Measurements from ENCODE around the gene FLRT3. TPM values are rescaled to one million over a fixed set of nuclear protein-coding genes. Genes with fewer than 3 reads are reported as not detected.

The FLRT3 gene
- total and polyA plus RNA-seq, 5 donors from 2014 or later = not detected

DNA sequence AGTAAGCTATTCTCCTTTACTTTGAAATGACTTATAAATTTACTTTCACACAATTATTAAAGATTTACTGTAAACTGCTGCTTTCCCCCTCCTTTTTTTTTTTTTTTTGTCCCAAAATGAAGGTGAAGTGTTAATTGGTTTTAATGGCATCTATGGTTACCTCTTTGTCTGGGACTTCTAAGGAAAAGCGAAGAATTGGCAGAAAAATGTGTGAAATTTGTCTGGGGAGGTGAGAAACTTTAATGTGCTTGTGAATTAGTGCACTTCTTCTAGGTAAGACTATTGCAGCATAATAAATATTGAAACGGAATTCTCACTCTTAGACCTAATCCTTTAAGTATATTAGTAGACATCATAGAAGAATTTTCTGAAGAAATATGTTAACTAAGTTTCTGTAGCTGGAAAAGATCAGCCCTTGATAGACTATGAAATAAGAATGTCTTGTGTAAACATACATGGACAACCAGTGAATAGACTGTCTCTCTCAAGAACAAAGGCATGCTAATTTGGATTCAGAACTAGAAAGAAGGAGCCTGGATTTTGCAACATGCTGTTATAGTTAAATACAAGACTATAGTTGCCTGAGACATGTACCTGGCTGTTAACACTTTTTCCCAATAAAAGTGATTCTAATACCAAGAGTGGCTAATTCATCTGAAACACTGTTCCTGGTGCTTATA, 23.9 kb downstream of the FLRT3 start:
- Histone ChIP-seq H3K9me3 (ENCODE audit: control insufficient read depth in 2 of 2, low read length in 2 of 2) (peaks cover 0 to 3% of the 10 kb centered on the region in 2 experiments), H3K4me3 (ENCODE audit: low read depth, low read length) (no peak overlapping the region), H3K4me1 (ENCODE audit: control insufficient read depth, insufficient read depth, low read length, poor library complexity, severe bottlenecking) (no peaks in the 10 kb centered on the region), H3K27ac (ENCODE audit: insufficient read depth, low read length, poor library complexity, severe bottlenecking) (no peak overlapping the region), H3K27me3 (ENCODE audit: control insufficient read depth, insufficient read depth, low read length) (no peaks in the 10 kb centered on the region), H3K36me3 (ENCODE audit: control insufficient read depth, insufficient read depth, low read length) (no peaks in the 10 kb centered on the region)
- ATAC-seq (ENCODE audit: low read depth in 2 of 2) = no peak
- Mint-ChIP-seq H3K27ac (no peak overlapping the region), H3K27me3 (no peaks in the 10 kb centered on the region), H3K36me3 (no peaks in the 10 kb centered on the region), H3K9me3 (peaks cover 0 to 12% (median 7%) of the 10 kb centered on the region in 7 donors), H3K4me1 (no peaks in the 10 kb centered on the region), H3K4me3 (no peak overlapping the region)
- DNase-seq = no peak

DNA sequence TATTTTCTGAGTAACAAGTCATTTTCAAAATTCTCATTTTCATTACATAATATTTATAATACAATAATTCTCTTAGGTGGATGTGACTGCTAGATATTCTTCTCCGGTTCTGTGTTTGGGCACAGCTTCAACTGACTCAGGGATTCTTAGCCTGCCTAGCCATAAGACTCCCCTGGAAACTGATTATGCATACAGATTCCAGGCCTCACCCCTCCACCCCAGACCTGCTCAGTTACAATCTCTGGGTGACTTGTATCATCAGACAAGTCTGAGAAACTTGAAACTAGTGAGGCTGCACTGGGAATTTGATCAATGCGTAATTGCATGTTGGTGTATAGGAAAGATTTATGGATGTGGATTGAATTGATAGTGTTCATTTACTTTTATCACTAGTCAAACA, 25.4 kb downstream of the FLRT3 start:
- H3K36me3 ChIP-seq (ENCODE audit: control insufficient read depth, insufficient read depth, low read length) = no peaks in the 10 kb centered on the region
- ATAC-seq (ENCODE audit: low read depth in 2 of 2) = no peak
- H3K4me1 Mint-ChIP-seq = no peaks in the 10 kb centered on the region
- no peaks in the 10 kb centered on the region for H3K4me1 ChIP-seq (ENCODE audit: control insufficient read depth, insufficient read depth, low read length, poor library complexity, severe bottlenecking)
- H3K9me3 Mint-ChIP-seq = peaks cover 0 to 7% (median 5%) of the 10 kb centered on the region in 7 donors
- H3K27ac ChIP-seq (ENCODE audit: insufficient read depth, low read length, poor library complexity, severe bottlenecking) = no peak overlapping the region
- H3K4me3 ChIP-seq (ENCODE audit: low read depth, low read length) = no peak overlapping the region
- no peaks in the 10 kb centered on the region for H3K27me3 ChIP-seq (ENCODE audit: control insufficient read depth, insufficient read depth, low read length)
- H3K27me3 Mint-ChIP-seq = no peaks in the 10 kb centered on the region
- DNase-seq = no peak
- H3K27ac Mint-ChIP-seq = no peak overlapping the region
- no peak overlapping the region for H3K4me3 Mint-ChIP-seq
- peaks cover 0 to 6% of the 10 kb centered on the region in 2 experiments for H3K9me3 ChIP-seq (ENCODE audit: control insufficient read depth in 2 of 2, low read length in 2 of 2)
- no peaks in the 10 kb centered on the region for H3K36me3 Mint-ChIP-seq

DNA sequence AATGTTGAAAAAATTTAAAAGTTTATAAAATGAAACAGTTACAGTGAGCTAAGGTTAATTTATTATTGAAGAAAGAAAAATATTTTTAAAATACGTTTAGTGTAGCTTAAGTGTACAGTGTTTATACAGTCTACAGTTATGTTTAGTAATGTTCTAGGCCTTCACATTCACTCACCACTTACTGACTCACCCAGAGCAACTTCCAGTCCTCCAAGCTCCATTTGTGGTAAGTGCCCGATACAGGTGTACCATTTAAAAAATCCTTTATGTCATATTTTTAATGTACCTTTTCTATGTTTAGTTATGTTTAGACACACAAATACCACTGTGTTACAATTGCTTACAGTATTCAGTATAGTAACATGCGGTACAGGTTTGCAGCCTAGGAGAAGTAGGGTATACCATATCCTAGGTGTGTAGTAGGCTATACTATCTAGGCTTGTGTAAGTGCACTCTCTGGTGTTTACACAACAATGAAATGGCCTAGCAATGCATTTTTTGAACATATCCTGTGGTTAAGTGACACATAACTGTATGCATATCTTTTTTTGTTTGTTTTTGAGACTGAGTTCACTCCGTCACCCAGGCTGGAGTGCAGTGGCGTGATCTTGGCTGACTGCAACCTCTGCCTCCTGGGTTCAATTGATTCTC, 26.3 kb downstream of the FLRT3 start:
- Mint-ChIP-seq H3K27me3 (no peaks in the 10 kb centered on the region), H3K9me3 (peaks cover 0 to 9% (median 3%) of the 10 kb centered on the region in 7 donors), H3K36me3 (no peaks in the 10 kb centered on the region), H3K4me3 (no peak overlapping the region), H3K27ac (no peak overlapping the region), H3K4me1 (no peaks in the 10 kb centered on the region)
- ATAC-seq (ENCODE audit: low read depth in 2 of 2) (no peak), DNase-seq (no peak)
- Histone ChIP-seq H3K27ac (ENCODE audit: insufficient read depth, low read length, poor library complexity, severe bottlenecking) (no peak overlapping the region), H3K4me3 (ENCODE audit: low read depth, low read length) (no peak overlapping the region), H3K36me3 (ENCODE audit: control insufficient read depth, insufficient read depth, low read length) (no peaks in the 10 kb centered on the region), H3K9me3 (ENCODE audit: control insufficient read depth in 2 of 2, low read length in 2 of 2) (peaks cover 0 to 6% of the 10 kb centered on the region in 2 experiments), H3K27me3 (ENCODE audit: control insufficient read depth, insufficient read depth, low read length) (no peaks in the 10 kb centered on the region), H3K4me1 (ENCODE audit: control insufficient read depth, insufficient read depth, low read length, poor library complexity, severe bottlenecking) (no peaks in the 10 kb centered on the region)

DNA sequence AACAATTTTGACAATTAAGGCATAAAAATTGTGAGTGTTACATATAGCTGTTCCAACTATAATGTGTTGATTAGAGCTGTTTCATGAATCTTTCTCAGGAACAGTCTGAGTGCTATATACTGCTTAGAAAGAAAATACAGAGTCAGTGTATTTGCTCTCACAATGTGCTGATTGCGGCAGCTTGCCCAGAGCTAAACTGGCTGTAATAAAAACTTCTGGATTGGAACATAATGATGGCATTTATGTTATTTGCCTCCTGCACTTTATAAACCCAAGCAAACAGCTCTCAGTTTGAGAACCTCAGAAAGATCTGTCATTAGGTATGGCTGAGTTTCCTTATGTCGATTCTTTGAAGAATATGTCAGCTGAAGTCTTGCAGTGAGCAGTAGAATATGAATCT, 29.5 kb downstream of the FLRT3 start:
- peaks cover 0 to 6% of the 10 kb centered on the region in 2 experiments for H3K9me3 ChIP-seq (ENCODE audit: control insufficient read depth in 2 of 2, low read length in 2 of 2)
- H3K36me3 ChIP-seq (ENCODE audit: control insufficient read depth, insufficient read depth, low read length) = no peaks in the 10 kb centered on the region
- Mint-ChIP-seq H3K4me1 (no peaks in the 10 kb centered on the region), H3K27ac (no peak overlapping the region), H3K36me3 (no peaks in the 10 kb centered on the region), H3K27me3 (no peaks in the 10 kb centered on the region), H3K4me3 (no peak overlapping the region), H3K9me3 (peaks cover 3 to 15% (median 10%) of the 10 kb centered on the region in 7 donors)
- ATAC-seq (ENCODE audit: low read depth in 2 of 2) = no peak
- H3K4me3 ChIP-seq (ENCODE audit: low read depth, low read length) = no peak overlapping the region
- H3K27ac ChIP-seq (ENCODE audit: insufficient read depth, low read length, poor library complexity, severe bottlenecking) = no peak overlapping the region
- DNase-seq = no peak
- H3K27me3 ChIP-seq (ENCODE audit: control insufficient read depth, insufficient read depth, low read length) = no peaks in the 10 kb centered on the region
- H3K4me1 ChIP-seq (ENCODE audit: control insufficient read depth, insufficient read depth, low read length, poor library complexity, severe bottlenecking) = no peaks in the 10 kb centered on the region

DNA sequence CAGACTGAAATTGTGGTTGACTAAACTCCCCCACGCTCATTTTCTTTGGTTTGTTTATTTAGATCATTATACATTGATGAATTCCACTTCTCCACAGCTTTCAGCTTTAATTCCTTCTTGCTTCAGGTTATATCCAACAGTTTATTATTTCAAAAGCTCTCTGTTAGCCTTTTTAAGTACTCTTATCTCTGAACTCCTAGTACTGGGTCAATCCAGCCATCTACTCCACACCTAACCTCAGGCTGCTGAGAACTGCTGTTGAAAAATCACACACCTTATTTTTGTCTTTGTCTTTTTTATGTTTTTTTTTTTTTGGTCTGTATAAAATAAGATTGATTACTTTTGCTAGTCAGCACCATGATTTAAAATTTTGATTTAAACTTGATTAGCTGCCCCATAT, 32.9 kb downstream of the FLRT3 start:
- DNase-seq (no peak), ATAC-seq (ENCODE audit: low read depth in 2 of 2) (no peak)
- H3K27ac ChIP-seq (ENCODE audit: insufficient read depth, low read length, poor library complexity, severe bottlenecking) = no peak overlapping the region
- no peaks in the 10 kb centered on the region for H3K27me3 Mint-ChIP-seq
- no peak overlapping the region for H3K4me3 Mint-ChIP-seq
- H3K27me3 ChIP-seq (ENCODE audit: control insufficient read depth, insufficient read depth, low read length) = no peaks in the 10 kb centered on the region
- peaks cover 5 to 19% (median 10%) of the 10 kb centered on the region in 7 donors for H3K9me3 Mint-ChIP-seq
- peaks cover 0 to 6% of the 10 kb centered on the region in 2 experiments for H3K9me3 ChIP-seq (ENCODE audit: control insufficient read depth in 2 of 2, low read length in 2 of 2)
- no peak overlapping the region for H3K27ac Mint-ChIP-seq
- H3K4me1 Mint-ChIP-seq = no peaks in the 10 kb centered on the region
- no peaks in the 10 kb centered on the region for H3K36me3 Mint-ChIP-seq
- H3K4me1 ChIP-seq (ENCODE audit: control insufficient read depth, insufficient read depth, low read length, poor library complexity, severe bottlenecking) = no peaks in the 10 kb centered on the region
- no peaks in the 10 kb centered on the region for H3K36me3 ChIP-seq (ENCODE audit: control insufficient read depth, insufficient read depth, low read length)
- H3K4me3 ChIP-seq (ENCODE audit: low read depth, low read length) = no peak overlapping the region

DNA sequence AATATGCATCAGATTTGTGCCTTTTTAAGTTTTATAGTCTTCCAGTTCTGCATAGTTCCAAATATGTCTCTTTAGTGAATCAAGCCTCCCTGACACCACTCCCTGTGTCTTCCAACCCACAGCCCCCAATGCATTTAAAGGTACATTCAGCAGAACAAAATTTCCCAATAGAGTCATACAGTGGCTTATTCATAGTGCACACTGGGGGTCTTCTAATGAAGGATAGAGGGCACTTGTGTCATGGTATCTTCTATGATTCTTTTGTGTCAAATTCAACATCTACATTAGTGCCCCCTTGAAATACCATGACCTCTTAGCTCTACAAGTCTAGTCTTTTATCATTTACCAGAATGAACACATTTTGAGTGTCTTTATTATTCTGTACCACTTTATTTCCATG, 33.8 kb downstream of the FLRT3 start:
- Histone ChIP-seq H3K4me1 (ENCODE audit: control insufficient read depth, insufficient read depth, low read length, poor library complexity, severe bottlenecking) (no peaks in the 10 kb centered on the region), H3K36me3 (ENCODE audit: control insufficient read depth, insufficient read depth, low read length) (no peaks in the 10 kb centered on the region), H3K9me3 (ENCODE audit: control insufficient read depth in 2 of 2, low read length in 2 of 2) (peaks cover 0 to 5% of the 10 kb centered on the region in 2 experiments), H3K4me3 (ENCODE audit: low read depth, low read length) (no peak overlapping the region), H3K27ac (ENCODE audit: insufficient read depth, low read length, poor library complexity, severe bottlenecking) (no peak overlapping the region), H3K27me3 (ENCODE audit: control insufficient read depth, insufficient read depth, low read length) (no peaks in the 10 kb centered on the region)
- H3K27me3 Mint-ChIP-seq = no peaks in the 10 kb centered on the region
- no peak for DNase-seq
- H3K4me3 Mint-ChIP-seq = no peak overlapping the region
- peaks cover 5 to 21% (median 10%) of the 10 kb centered on the region in 7 donors for H3K9me3 Mint-ChIP-seq
- H3K36me3 Mint-ChIP-seq = no peaks in the 10 kb centered on the region
- H3K4me1 Mint-ChIP-seq = no peaks in the 10 kb centered on the region
- no peak overlapping the region for H3K27ac Mint-ChIP-seq
- ATAC-seq (ENCODE audit: low read depth in 2 of 2) = no peak

DNA sequence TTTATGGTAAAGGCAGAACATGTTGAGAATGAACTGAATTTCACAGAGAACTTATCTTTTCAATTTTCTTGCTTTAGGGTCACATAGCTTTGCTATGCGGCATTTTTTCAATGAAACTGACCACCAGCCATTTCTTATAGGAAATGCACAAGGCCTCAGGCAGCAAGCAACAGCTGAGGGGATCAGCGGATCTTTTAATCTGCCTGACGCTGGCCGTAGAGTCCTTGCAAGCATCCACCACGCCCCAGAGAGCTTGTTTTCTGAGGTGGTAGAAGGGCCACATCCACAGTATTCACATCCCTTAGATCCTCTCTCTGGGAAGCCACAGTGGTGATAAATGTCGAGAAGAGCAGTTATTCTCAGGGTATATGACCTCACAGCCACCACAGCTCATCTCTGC, 34.3 kb downstream of the FLRT3 start:
- H3K9me3 ChIP-seq (ENCODE audit: control insufficient read depth in 2 of 2, low read length in 2 of 2) = no peaks in the 10 kb centered on the region
- no peaks in the 10 kb centered on the region for H3K4me1 ChIP-seq (ENCODE audit: control insufficient read depth, insufficient read depth, low read length, poor library complexity, severe bottlenecking)
- no peak overlapping the region for H3K4me3 ChIP-seq (ENCODE audit: low read depth, low read length)
- Mint-ChIP-seq H3K27ac (no peak overlapping the region), H3K4me1 (no peaks in the 10 kb centered on the region), H3K36me3 (no peaks in the 10 kb centered on the region), H3K27me3 (no peaks in the 10 kb centered on the region), H3K9me3 (peaks cover 4 to 24% (median 9%) of the 10 kb centered on the region in 7 donors), H3K4me3 (no peak overlapping the region)
- no peaks in the 10 kb centered on the region for H3K36me3 ChIP-seq (ENCODE audit: control insufficient read depth, insufficient read depth, low read length)
- ATAC-seq (ENCODE audit: low read depth in 2 of 2) = no peak
- DNase-seq = no peak
- no peak overlapping the region for H3K27ac ChIP-seq (ENCODE audit: insufficient read depth, low read length, poor library complexity, severe bottlenecking)
- no peaks in the 10 kb centered on the region for H3K27me3 ChIP-seq (ENCODE audit: control insufficient read depth, insufficient read depth, low read length)

DNA sequence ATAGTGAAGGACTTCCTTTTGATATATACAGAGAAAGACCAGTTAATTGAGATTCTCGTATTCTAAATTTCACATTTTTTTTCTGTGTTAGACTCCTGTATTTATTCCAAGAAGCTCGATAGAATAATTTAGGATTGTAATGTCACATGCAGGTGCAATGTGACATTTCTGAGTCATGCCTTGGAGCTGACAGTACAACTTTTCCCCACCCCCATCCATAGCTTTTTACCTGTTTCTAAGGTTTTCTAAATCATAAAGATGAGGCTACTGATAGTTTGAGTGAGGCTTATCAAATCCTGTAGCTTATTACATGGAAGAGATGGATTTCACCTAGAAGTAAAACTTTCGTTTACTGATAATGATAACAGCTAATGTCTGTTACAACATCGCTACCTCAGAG, 37.6 kb downstream of the FLRT3 start:
- H3K27me3 ChIP-seq (ENCODE audit: control insufficient read depth, insufficient read depth, low read length) = no peaks in the 10 kb centered on the region
- no peaks in the 10 kb centered on the region for H3K36me3 ChIP-seq (ENCODE audit: control insufficient read depth, insufficient read depth, low read length)
- Mint-ChIP-seq H3K27ac (no peak overlapping the region), H3K9me3 (peaks cover 2 to 25% (median 6%) of the 10 kb centered on the region in 7 donors), H3K4me1 (no peaks in the 10 kb centered on the region), H3K36me3 (no peaks in the 10 kb centered on the region), H3K27me3 (no peaks in the 10 kb centered on the region), H3K4me3 (no peak overlapping the region)
- H3K27ac ChIP-seq (ENCODE audit: insufficient read depth, low read length, poor library complexity, severe bottlenecking) = no peak overlapping the region
- DNase-seq (no peak), ATAC-seq (ENCODE audit: low read depth in 2 of 2) (no peak)
- H3K9me3 ChIP-seq (ENCODE audit: control insufficient read depth in 2 of 2, low read length in 2 of 2) = no peaks in the 10 kb centered on the region
- H3K4me1 ChIP-seq (ENCODE audit: control insufficient read depth, insufficient read depth, low read length, poor library complexity, severe bottlenecking) = no peaks in the 10 kb centered on the region
- no peak overlapping the region for H3K4me3 ChIP-seq (ENCODE audit: low read depth, low read length)

All from CD4-positive, CD25-positive, alpha-beta regulatory T cell (primary cell).